RWPE2 (cell line): ENCODE data around the gene PPP1R36.
A peak's percentile ranks its signal among the peaks of the same experiment; 100 is the strongest.

ENCODE experiments used
- ATAC-seq: fragments of 200-7000 bp; cut with Tn5 transposase; 3 replicates; pipeline ENCODE4 v1.9.1; 2021; ENCODE audit warnings: low read depth
- DNase-seq: peaks from one replicate; pipeline ENCODE4 v3.0.0-alpha.2; 2020; ENCODE audit warnings: low spot score
- H3K27ac ChIP-seq: fragments of 450-650 bp; 2 replicates; pipeline ENCODE4 v1.5.1; 2017; ENCODE audit warnings: mild to moderate bottlenecking; ENCODE audit not compliant: poor library complexity, severe bottlenecking
- H3K27me3 ChIP-seq: fragments of 250-450 bp; sonication (Bioruptor Pico); 2 replicates; pipeline ENCODE4 v1.5.1; 2021; ENCODE audit warnings: mild to moderate bottlenecking, moderate library complexity; ENCODE audit not compliant: insufficient read depth, poor library complexity, severe bottlenecking
- H3K36me3 ChIP-seq: fragments of 250-450 bp; sonication (Bioruptor Pico); 2 replicates; pipeline ENCODE4 v1.5.1; 2020; ENCODE audit warnings: low read depth, mild to moderate bottlenecking, moderate library complexity
- H3K4me1 ChIP-seq: fragments of 250-450 bp; sonication (Bioruptor Pico); 2 replicates; pipeline ENCODE4 v1.5.1; 2021; ENCODE audit warnings: mild to moderate bottlenecking, moderate library complexity; ENCODE audit not compliant: insufficient read depth, poor library complexity, severe bottlenecking
- H3K4me3 ChIP-seq: fragments of 250-450 bp; sonication (Bioruptor Pico); 2 replicates; pipeline ENCODE4 v1.5.1; 2021; ENCODE audit warnings: mild to moderate bottlenecking, moderate library complexity; ENCODE audit not compliant: severe bottlenecking
- H3K9me3 ChIP-seq: fragments of 250-450 bp; sonication (Bioruptor Pico); 2 replicates; pipeline ENCODE4 v1.5.1; 2021; ENCODE audit warnings: mild to moderate bottlenecking, moderate library complexity; ENCODE audit not compliant: severe bottlenecking
- TF ChIP-seq, protein P1 (sequence below): fragments of 450-650 bp; IDR thresholded peaks from one replicate; pipeline ENCODE4 v1.5.1; 2017; ENCODE audit warnings: mild to moderate bottlenecking, moderate library complexity; ENCODE audit not compliant: poor library complexity, severe bottlenecking

PPP1R36 gene

GRCh38 chr14:64610049-64610746, 60.4 kb downstream of the PPP1R36 start:
- H3K27ac ChIP-seq: no peak overlapping the region
- DNase-seq (no peak), ATAC-seq (no peak)
- H3K4me1 ChIP-seq: peaks cover 14% of the 10 kb centered on the region
- H3K27me3 ChIP-seq: no peaks in the 10 kb centered on the region
- no peak overlapping the region for H3K4me3 ChIP-seq
- no peaks in the 10 kb centered on the region for H3K9me3 ChIP-seq
- no peaks in the 10 kb centered on the region for H3K36me3 ChIP-seq
- TF ChIP-seq, protein P1, sequence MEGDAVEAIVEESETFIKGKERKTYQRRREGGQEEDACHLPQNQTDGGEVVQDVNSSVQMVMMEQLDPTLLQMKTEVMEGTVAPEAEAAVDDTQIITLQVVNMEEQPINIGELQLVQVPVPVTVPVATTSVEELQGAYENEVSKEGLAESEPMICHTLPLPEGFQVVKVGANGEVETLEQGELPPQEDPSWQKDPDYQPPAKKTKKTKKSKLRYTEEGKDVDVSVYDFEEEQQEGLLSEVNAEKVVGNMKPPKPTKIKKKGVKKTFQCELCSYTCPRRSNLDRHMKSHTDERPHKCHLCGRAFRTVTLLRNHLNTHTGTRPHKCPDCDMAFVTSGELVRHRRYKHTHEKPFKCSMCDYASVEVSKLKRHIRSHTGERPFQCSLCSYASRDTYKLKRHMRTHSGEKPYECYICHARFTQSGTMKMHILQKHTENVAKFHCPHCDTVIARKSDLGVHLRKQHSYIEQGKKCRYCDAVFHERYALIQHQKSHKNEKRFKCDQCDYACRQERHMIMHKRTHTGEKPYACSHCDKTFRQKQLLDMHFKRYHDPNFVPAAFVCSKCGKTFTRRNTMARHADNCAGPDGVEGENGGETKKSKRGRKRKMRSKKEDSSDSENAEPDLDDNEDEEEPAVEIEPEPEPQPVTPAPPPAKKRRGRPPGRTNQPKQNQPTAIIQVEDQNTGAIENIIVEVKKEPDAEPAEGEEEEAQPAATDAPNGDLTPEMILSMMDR: no peak

GRCh38 chr14:64611358-64612020, 61.7 kb downstream of the PPP1R36 start:
- DNase-seq (no peak), ATAC-seq (no peak)
- TF ChIP-seq, protein P1: no peak
- H3K4me1 ChIP-seq: peaks cover 8% of the 10 kb centered on the region
- no peaks in the 10 kb centered on the region for H3K36me3 ChIP-seq
- H3K9me3 ChIP-seq: no peaks in the 10 kb centered on the region
- no peak overlapping the region for H3K4me3 ChIP-seq
- H3K27ac ChIP-seq: no peak overlapping the region
- H3K27me3 ChIP-seq: no peaks in the 10 kb centered on the region

DNA sequence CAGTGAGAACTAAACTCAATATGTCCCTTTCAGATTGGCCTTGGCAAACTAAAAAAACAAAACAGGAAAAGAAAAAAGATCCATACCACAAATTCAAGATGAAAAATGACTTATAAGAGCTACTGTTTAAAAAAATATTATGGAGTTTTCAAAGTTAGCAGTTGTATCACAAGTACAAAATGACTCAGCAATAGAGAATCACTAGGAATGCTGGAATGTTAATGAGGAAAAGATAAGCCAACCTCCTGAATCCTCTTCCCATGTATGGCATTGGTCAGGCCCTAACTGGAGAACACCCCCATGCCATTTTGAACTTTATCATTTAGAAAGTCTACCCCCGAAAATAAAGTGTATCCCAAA, 62.2 kb downstream of the PPP1R36 start:
- DNase-seq: no peak
- peaks cover 8% of the 10 kb centered on the region for H3K4me1 ChIP-seq
- no peak overlapping the region for H3K4me3 ChIP-seq
- H3K27ac ChIP-seq: no peak overlapping the region
- ATAC-seq: peak; percentile 85
- no peaks in the 10 kb centered on the region for H3K36me3 ChIP-seq
- TF ChIP-seq, protein P1: no peak
- no peaks in the 10 kb centered on the region for H3K9me3 ChIP-seq
- H3K27me3 ChIP-seq: no peaks in the 10 kb centered on the region

- ATAC-seq (no peak), DNase-seq (no peak)
- Histone ChIP-seq H3K4me3 (no peak overlapping the region), H3K27me3 (no peaks in the 10 kb centered on the region), H3K4me1 (peaks cover 8% of the 10 kb centered on the region), H3K36me3 (no peaks in the 10 kb centered on the region), H3K9me3 (no peaks in the 10 kb centered on the region), H3K27ac (no peak overlapping the region)
- TF ChIP-seq, protein P1: no peak
Observed at GRCh38 chr14:64612971-64613666, 63.4 kb downstream of the PPP1R36 start.
